HL-60 (cell line): ENCODE data around the gene NT5E.
"Not testable (repeated sequence)": the region's sequence is repeated elsewhere in the genome, so short reads cannot be mapped to it uniquely, and the experiment has no call there.

Source experiments
- DNase-seq, 2 experiments: peaks; one replicate each; pipeline ENCODE4 v3.0.0-alpha.2; 2010 to 2020; ENCODE audit warnings: low read depth in 1 of 2, low spot score in 1 of 2
- H3K27ac ChIP-seq: fragments of 250-450 bp; sonication (Bioruptor Pico); replicated peaks from 2 replicates; pipeline ENCODE4 v1.5.1; 2020; ENCODE audit warnings: mild to moderate bottlenecking, moderate library complexity
- H3K27me3 ChIP-seq: fragments of 250-450 bp; sonication (Bioruptor Pico); 2 replicates; pipeline ENCODE4 v1.5.1; 2021; ENCODE audit warnings: mild to moderate bottlenecking, moderate library complexity; ENCODE audit not compliant: insufficient read depth, poor library complexity, severe bottlenecking
- H3K4me3 ChIP-seq: replicated peaks from 2 replicates; pipeline ENCODE4 v1.5.1; 2011; ENCODE audit warnings: mild to moderate bottlenecking, control low read depth, low read length; ENCODE audit not compliant: insufficient read depth
- CTCF ChIP-seq: IDR thresholded peaks from one replicate; pipeline ENCODE4 v1.5.1; 2011; ENCODE audit warnings: low read length, control low read depth, inconsistent platforms; ENCODE audit not compliant: insufficient read depth
- GABPA ChIP-seq: IDR thresholded peaks from 2 replicates; pipeline ENCODE4 v1.6.1; 2012; ENCODE audit warnings: low read depth
- POLR2AphosphoS5 ChIP-seq: IDR thresholded peaks from 2 replicates; pipeline ENCODE4 v1.6.1; 2012; ENCODE audit warnings: low read depth
- REST ChIP-seq: IDR thresholded peaks from 2 replicates; pipeline ENCODE4 v1.6.1; 2012; ENCODE audit warnings: low read depth; ENCODE audit not compliant: insufficient replicate concordance
- SPI1 ChIP-seq: IDR thresholded peaks from 2 replicates; pipeline ENCODE4 v1.6.1; 2012; ENCODE audit warnings: low read depth, mild to moderate bottlenecking, borderline replicate concordance

Gene NT5E

GRCh38 chr6:85402922-85403321, 47.0 kb upstream of the NT5E start:
- H3K27ac ChIP-seq, result no peak overlapping the region
- no peak for TF ChIP-seq CTCF
- no peak for TF ChIP-seq GABPA
- no peak for TF ChIP-seq SPI1
- no peak for TF ChIP-seq REST
- TF ChIP-seq POLR2AphosphoS5, result no peak
- no peak overlapping the region for H3K4me3 ChIP-seq
- DNase-seq, result no peak
- H3K27me3 ChIP-seq, result peaks cover 4% of the 10 kb centered on the region

- no peak for DNase-seq
- Histone ChIP-seq H3K4me3 (no peak overlapping the region), H3K27ac (no peak overlapping the region), H3K27me3 (peaks cover 4% of the 10 kb centered on the region)
- TF ChIP-seq SPI1, result no peak
These were observed 46.4 kb upstream of the NT5E start for GRCh38 chr6:85403331-85404015.

- H3K27ac ChIP-seq, H3K4me3 ChIP-seq, H3K27me3 ChIP-seq, DNase-seq: not testable (repeated sequence)
These were observed 45.8 kb upstream of the NT5E start for GRCh38 chr6:85404016-85404563.

GRCh38 chr6:85404564-85405174, 45.2 kb upstream of the NT5E start:
- TF ChIP-seq REST, result no peak
- peaks cover 4% of the 10 kb centered on the region for H3K27me3 ChIP-seq
- H3K27ac ChIP-seq, result no peak overlapping the region
- no peak overlapping the region for H3K4me3 ChIP-seq
- DNase-seq, result no peak

- TF ChIP-seq CTCF (no peak), SPI1 (no peak), POLR2AphosphoS5 (no peak), GABPA (no peak), REST (no peak)
- no peak overlapping the region for H3K27ac ChIP-seq
- H3K4me3 ChIP-seq, result no peak overlapping the region
- peaks cover 1% of the 10 kb centered on the region for H3K27me3 ChIP-seq
- no peak for DNase-seq
These were observed 44.6 kb upstream of the NT5E start for GRCh38 chr6:85405175-85405852.
